HFF-Myc (cell line): ENCODE data around the gene STK16.
"Not testable (repeated sequence)": the region's sequence is repeated elsewhere in the genome, so short reads cannot be mapped to it uniquely, and the experiment has no call there.

Experiments used
- DNase-seq: peaks from one replicate; pipeline ENCODE4 v3.0.0-alpha.2; 2011; ENCODE audit warnings: low read depth; ENCODE audit errors: extremely low read depth
- H3K4me3 ChIP-seq: replicated peaks from 2 replicates; pipeline ENCODE4 v1.5.1; 2011; ENCODE audit warnings: low read depth, mild to moderate bottlenecking, control low read depth, low read length
- TF ChIP-seq, protein P1 (sequence below): IDR thresholded peaks from 2 replicates; pipeline ENCODE4 v1.5.1; 2012; ENCODE audit warnings: mild to moderate bottlenecking, low read depth, low read length, control low read depth; ENCODE audit errors: missing control alignments

The STK16 gene

DNA sequence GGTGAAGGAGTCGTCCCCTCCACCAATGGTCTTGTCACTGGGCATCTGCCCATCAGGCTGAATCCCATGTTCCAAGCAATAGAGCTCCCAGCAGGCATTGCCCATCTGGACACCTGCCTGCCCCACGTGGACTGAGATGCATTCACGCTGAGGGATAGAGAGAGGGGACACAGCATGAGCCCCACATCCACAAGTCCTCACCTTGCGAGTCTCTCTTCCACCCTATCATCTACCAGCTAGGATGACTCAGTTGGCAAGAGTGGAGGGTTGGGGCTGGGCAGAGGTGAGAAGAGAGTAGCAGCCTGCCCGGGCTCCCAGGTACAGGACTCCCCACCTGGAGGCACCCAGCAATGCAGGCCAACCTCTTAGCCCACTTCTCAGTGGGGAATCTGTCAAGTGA, 6.8 kb downstream of the STK16 start:
- TF ChIP-seq, protein P1, sequence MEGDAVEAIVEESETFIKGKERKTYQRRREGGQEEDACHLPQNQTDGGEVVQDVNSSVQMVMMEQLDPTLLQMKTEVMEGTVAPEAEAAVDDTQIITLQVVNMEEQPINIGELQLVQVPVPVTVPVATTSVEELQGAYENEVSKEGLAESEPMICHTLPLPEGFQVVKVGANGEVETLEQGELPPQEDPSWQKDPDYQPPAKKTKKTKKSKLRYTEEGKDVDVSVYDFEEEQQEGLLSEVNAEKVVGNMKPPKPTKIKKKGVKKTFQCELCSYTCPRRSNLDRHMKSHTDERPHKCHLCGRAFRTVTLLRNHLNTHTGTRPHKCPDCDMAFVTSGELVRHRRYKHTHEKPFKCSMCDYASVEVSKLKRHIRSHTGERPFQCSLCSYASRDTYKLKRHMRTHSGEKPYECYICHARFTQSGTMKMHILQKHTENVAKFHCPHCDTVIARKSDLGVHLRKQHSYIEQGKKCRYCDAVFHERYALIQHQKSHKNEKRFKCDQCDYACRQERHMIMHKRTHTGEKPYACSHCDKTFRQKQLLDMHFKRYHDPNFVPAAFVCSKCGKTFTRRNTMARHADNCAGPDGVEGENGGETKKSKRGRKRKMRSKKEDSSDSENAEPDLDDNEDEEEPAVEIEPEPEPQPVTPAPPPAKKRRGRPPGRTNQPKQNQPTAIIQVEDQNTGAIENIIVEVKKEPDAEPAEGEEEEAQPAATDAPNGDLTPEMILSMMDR = no peak
- peak overlapping the region; percentile 48 for H3K4me3 ChIP-seq
- no peak for DNase-seq

DNA sequence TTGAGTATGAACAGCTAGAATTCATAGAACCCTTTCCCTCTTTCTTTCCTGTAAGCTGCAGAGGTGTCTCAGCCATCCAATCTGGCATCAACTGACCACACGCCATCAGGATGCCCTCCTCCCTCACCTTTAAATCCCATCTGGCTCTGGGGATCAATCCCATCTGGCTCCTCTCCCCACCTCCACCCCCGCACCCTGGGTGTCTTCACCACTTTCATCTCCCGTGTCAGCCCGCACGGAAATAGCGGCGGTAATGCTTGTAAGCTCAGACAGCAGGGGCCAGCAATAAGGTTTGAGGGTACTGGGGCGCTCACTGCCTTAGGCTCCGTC, 7.3 kb downstream of the STK16 start:
- TF ChIP-seq, protein P1 = no peak
- H3K4me3 ChIP-seq = peak overlapping the region; percentile 48
- DNase-seq = no peak

DNA sequence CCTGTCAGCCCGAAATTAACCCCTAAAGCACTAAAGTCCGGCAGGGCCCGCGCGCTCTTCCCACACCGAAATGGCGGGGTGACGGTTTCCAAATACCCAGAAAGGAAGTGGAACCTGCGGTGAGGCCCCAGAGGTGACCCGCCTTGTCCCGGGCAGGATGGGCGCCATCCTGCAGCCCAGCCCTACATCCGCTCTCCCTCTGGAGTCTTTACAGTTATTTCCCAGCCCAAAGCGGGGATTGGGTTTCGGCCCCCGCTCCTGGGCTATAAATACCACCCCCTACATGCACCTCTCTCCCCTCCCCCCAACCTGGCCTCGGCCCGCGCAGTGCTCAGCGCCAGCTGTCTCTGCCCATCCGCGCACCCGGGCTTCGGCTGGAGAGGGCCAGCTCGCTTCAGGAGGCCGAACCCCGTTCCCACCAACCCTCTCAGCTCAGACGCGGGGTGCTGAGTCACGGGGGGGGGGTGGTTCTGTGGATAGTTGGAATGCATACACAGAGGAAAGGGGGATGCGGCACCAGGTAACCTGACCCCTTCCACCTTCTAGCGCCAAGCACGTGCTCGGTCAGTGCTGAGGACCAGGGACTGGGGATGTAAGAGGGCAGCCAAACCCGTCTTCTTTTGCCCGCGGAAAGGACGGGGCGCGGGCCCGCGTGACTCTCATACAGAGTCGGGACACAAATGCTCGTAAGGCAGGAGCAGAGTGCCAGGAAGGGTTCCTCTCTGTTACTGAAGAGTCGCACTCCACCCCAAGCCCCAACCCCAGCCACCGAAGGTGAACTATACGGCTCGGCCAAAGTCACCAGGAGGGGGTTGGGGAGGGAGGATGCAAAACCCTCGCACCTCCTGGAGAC, 7.8 kb downstream of the STK16 start, which contains the start of gene TUBA4B:
Gene TUBA4B (plus strand): TSS at position 344 of the 853 bp plus-strand sequence. CDS start 165 bp downstream, at position 509.
- DNase-seq = no peak
- TF ChIP-seq, protein P1 = no peak
- peak within 1 kb of the TSS; percentile 48 for H3K4me3 ChIP-seq

DNA sequence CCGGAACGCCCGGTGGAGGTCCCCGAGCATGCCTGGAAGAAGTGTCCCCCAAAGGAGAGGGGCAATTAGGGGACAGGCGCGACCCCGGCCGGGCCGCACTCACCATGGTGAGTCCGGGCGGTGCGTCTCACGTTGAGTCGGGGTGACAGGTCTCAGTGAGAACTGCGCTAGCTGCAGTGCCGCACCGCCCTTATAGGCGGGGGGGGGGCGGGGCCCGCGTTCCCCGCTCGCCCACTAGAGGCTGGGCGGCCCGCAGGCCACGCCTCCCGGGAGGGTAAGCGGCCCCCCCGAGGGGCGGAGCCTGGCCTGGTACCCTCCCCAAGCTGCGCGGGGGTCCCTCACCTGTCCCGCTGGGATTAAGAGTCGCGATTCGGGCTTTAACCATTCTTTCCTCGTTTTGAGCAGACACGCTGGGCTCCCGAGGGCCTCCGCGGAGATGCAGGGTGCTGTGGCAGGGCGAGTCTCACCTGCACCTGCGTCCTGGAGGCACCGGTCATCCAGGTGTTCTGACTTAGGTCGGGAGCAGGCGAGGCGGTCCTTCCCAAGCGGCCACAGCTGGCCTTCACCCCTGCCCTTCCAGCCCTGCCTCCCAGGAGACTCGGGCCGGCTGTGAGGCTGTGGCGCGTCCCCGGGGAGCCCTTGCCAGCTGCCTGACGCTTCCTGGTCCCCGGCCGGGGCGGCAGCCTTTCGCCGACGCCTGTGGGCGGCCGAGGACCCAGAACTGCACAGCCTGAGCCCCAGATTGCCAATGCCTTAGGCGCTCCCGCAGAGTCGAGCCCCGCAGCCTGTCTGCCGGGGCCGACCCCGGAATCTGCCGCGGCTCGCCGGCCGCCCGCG, 8.7 kb downstream of the STK16 start, which contains the start of gene TUBA4A:
Gene TUBA4A (minus strand): TSS at position 166 of the 837 bp plus-strand sequence. CDS start 60 bp downstream, at position 106.
- no peak for DNase-seq
- H3K4me3 ChIP-seq = peak within 1 kb of the TSS; percentile 48
- TF ChIP-seq, protein P1 = no peak

DNA sequence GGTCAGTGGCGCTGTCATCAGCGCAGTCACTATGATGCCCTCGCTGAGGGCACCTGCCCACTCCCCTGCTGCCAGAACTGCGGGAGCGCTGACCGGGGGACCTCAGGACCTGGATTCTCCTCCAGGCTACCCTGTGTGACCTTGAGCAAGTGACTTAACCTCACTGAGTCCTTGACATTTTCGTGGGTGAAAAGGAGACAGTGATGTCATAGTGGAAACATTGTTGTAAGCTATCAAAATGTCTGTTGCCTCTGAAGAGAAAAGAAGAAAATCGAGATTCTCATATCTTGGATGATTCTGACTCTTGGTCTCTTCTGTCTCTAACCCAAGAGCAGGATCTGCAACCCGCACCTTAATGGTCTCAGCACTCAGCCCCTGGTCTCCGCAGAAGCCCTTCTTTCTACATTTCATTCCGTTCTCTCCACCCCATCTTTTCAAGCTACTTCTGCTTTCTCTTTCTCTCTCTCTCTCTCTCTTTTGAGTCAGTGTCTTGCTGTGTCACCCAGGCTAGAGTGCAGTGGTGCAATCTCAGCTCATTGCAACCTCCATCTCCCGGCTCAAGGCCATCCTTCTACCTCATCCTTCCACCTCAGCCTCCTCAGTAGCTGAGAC, 9.4 kb downstream of the STK16 start:
- peak overlapping the region; percentile 48 for H3K4me3 ChIP-seq
- no peak for DNase-seq
- TF ChIP-seq, protein P1 = no peak

DNA sequence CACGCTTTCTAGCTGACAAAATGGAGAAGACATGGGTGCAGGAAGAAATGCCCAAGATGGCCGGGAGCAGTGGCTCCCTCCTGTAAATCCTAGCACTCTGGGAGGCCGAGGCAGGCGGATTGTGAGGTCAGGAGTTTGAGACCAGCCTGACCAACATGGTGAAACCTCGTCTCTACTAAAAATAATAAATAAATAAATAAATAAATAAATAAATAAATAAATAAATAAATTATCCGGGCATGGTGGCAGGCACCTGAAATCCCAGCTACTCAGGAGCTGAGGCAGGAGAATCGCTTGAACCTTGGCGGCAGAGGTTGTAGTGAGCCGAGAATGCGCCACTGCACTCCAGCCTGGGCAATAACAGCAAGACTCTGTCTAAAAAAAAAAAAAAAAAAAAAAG, 13.7 kb downstream of the STK16 start:
- DNase-seq, H3K4me3 ChIP-seq: not testable (repeated sequence)
